K562 (cell line): ENCODE results near the gene CNRIP1. TPM values are rescaled to one million over a fixed set of nuclear protein-coding genes. Genes with fewer than 3 reads are reported as not detected.

Experiments used
- ATAC-seq: fragments of 200-7000 bp; cut with Tn5 transposase; 3 replicates; pipeline ENCODE4 v1.9.1; 2020; ENCODE audit warnings: moderate library complexity
- BruUV-seq: library from RNA; stranded (reverse); fragments of 400-500 nt; replicated peaks from 2 replicates; lab custom pipeline; 2021; lab: Mats Ljungman, UMichigan
- CTCF ChIA-PET: fragments of 300-600 bp; formaldehyde crosslinking; extraction: SDS; loops from one replicate; lab custom pipeline; 2021; ENCODE audit warnings: low intra/inter-chr PET ratio; lab: Yijun Ruan, JAX
- POLR2A ChIA-PET: fragments of 300-600, 350-650 bp; sonication (Branson Sonifier 250); formaldehyde crosslinking; extraction: SDS; loops from one replicate; lab custom pipeline; 2021; ENCODE audit warnings: antibody characterized with exemption, inconsistent platforms; lab: Yijun Ruan, JAX
- DNase-seq, 4 experiments: peaks; one replicate each; pipeline versions ENCODE4 v3.0.0 to v3.0.0-alpha.2; 2011 to 2018; ENCODE audit warnings: low spot score in 3 of 4, mixed read lengths in 3 of 4; ENCODE audit errors: extremely low read depth in 1 of 4
- FAIRE-seq: peaks from 2 replicates; lab custom pipeline; 2011; peaks lifted over from hg19 to GRCh38; lab: Jason Lieb, UNC
- H2AFZ ChIP-seq: 2 replicates; pipeline ENCODE4 v1.6.0; 2011; ENCODE audit warnings: low read depth, low read length, control low read depth, inconsistent platforms
- H3K27ac ChIP-seq: fragments of 200-600 bp; 3 replicates; pipeline ENCODE4 v1.8.0; 2011; ENCODE audit warnings: low read depth, mild to moderate bottlenecking, control low read depth, inconsistent platforms, low read length, moderate library complexity, mixed read lengths; ENCODE audit errors: extremely low read depth
- H3K27me3 ChIP-seq, 2 experiments: fragments of 300-600 bp in 1 of 2; 2 replicates in 1 of 2; 3 replicates in 1 of 2; pipeline versions ENCODE4 v1.6.0 to v1.8.0; 2011; ENCODE audit warnings: inconsistent platforms in 2 of 2, low read length in 2 of 2, mild to moderate bottlenecking in 1 of 2, mixed read lengths in 1 of 2, moderate library complexity in 1 of 2; ENCODE audit not compliant: control insufficient read depth in 2 of 2, insufficient read depth in 2 of 2
- H3K36me3 ChIP-seq: fragments of 300-600 bp; 3 replicates; pipeline ENCODE4 v1.8.0; 2011; ENCODE audit warnings: mild to moderate bottlenecking, low read length, inconsistent platforms; ENCODE audit not compliant: control insufficient read depth, insufficient read depth
- H3K4me1 ChIP-seq, 2 experiments: fragments of 200-600 bp in 1 of 2; replicated peaks in 1 of 2; 2 replicates in 1 of 2; 3 replicates in 1 of 2; pipeline versions ENCODE4 v1.5.1 to v1.8.0; 2011; ENCODE audit warnings: inconsistent platforms in 2 of 2, low read length in 2 of 2, mild to moderate bottlenecking in 1 of 2, mixed read lengths in 1 of 2, moderate library complexity in 1 of 2; ENCODE audit not compliant: control insufficient read depth in 2 of 2, insufficient read depth in 2 of 2
- H3K4me2 ChIP-seq: 2 replicates; pipeline ENCODE4 v1.6.1; 2011; ENCODE audit warnings: low read length, control low read depth, inconsistent platforms, mixed read lengths; ENCODE audit not compliant: insufficient read depth
- H3K4me3 ChIP-seq: fragments of 200-600 bp; sonication (generic), shearing (Covaris generic); 2 replicates; pipeline ENCODE4 v1.5.1; 2016; ENCODE audit warnings: control low read depth, inconsistent platforms
- H3K79me2 ChIP-seq: fragments of 200-600 bp; 3 replicates; pipeline ENCODE4 v1.8.0; 2011; ENCODE audit warnings: low read length, inconsistent platforms; ENCODE audit not compliant: control insufficient read depth, insufficient read depth
- H3K9ac ChIP-seq, 2 experiments: 2 replicates each; pipeline versions ENCODE4 v1.6.0 to v1.6.1; 2011; ENCODE audit warnings: low read depth in 2 of 2, low read length in 2 of 2, control low read depth in 1 of 2, inconsistent platforms in 1 of 2, mild to moderate bottlenecking in 1 of 2, mixed read lengths in 1 of 2; ENCODE audit not compliant: insufficient read depth in 1 of 2
- H3K9me1 ChIP-seq: one replicate; pipeline ENCODE4 v1.6.0; 2011; ENCODE audit warnings: inconsistent platforms, mild to moderate bottlenecking, low read length, moderate library complexity; ENCODE audit not compliant: control insufficient read depth, insufficient read depth
- H3K9me3 ChIP-seq: replicated peaks from 2 replicates; pipeline ENCODE4 v1.5.1; 2011; ENCODE audit warnings: low read depth, low read length, inconsistent platforms; ENCODE audit not compliant: control insufficient read depth, insufficient read depth
- H4K20me1 ChIP-seq: replicated peaks from 2 replicates; pipeline ENCODE4 v1.6.1; 2011; ENCODE audit warnings: low read length, inconsistent platforms, mixed read lengths; ENCODE audit not compliant: control insufficient read depth, insufficient read depth
- CBX1 ChIP-seq: sonication (generic); IDR thresholded peaks from 2 replicates; pipeline ENCODE4 v1.6.1; 2016; ENCODE audit warnings: antibody characterized with exemption, low read depth, mild to moderate bottlenecking
- FOSL1 ChIP-seq: fragments of 200-800 bp; sonication (Bioruptor generic); conservative IDR thresholded peaks from 2 replicates; pipeline ENCODE4 v1.6.1; 2016; ENCODE audit warnings: missing genetic modification characterization, missing compliant biosample characterization
- FUS ChIP-seq: fragments of 200-400 bp; formaldehyde crosslinking; optimal IDR thresholded peaks from 2 replicates; pipeline ENCODE3; 2017; ENCODE audit warnings: low read depth, low read length
- MEIS2 ChIP-seq: fragments of 450-650 bp; IDR thresholded peaks from 2 replicates; pipeline ENCODE4 v1.6.1; 2014; ENCODE audit warnings: mild to moderate bottlenecking; ENCODE audit not compliant: partially characterized antibody
- PML ChIP-seq: IDR thresholded peaks from 2 replicates; pipeline ENCODE4 v1.6.1; 2012; ENCODE audit warnings: low read length, inconsistent platforms
- RCOR1 ChIP-seq, 2 experiments: IDR thresholded peaks; 2 replicates each; pipeline ENCODE4 v1.6.1; 2012; ENCODE audit warnings: low read depth in 2 of 2, low read length in 2 of 2, borderline replicate concordance in 1 of 2, improper control_type of control experiment in 1 of 2
- RFX1 ChIP-seq: fragments of 450-650 bp; IDR thresholded peaks from 2 replicates; pipeline ENCODE4 v1.6.1; 2016; ENCODE audit warnings: mild to moderate bottlenecking, moderate library complexity
- TRIM24 ChIP-seq, 2 experiments: fragments of 450-650 bp; IDR thresholded peaks; 2 replicates each; pipeline ENCODE4 v1.6.1; 2016
- U2AF1 ChIP-seq: fragments of 200-400 bp; formaldehyde crosslinking; optimal IDR thresholded peaks from 2 replicates; pipeline ENCODE3; 2017; ENCODE audit warnings: mild to moderate bottlenecking, low read depth, low read length, moderate library complexity
- WHSC1 ChIP-seq: IDR thresholded peaks from one replicate; pipeline ENCODE4 v1.6.1; 2012; ENCODE audit warnings: low read length, control low read depth, inconsistent platforms
- ZNF143 ChIP-seq: sonication (generic); formaldehyde crosslinking; IDR thresholded peaks from 2 replicates; pipeline ENCODE4 v1.9.0; 2022; ENCODE audit warnings: mild to moderate bottlenecking, missing genetic modification reagents
- ZNF551 ChIP-seq: fragments of 250-450 bp; sonication (Bioruptor Pico); IDR thresholded peaks from 2 replicates; pipeline ENCODE4 v1.5.0; 2021; ENCODE audit warnings: mild to moderate bottlenecking, moderate library complexity
- ZNF76 ChIP-seq: fragments of 250-450 bp; sonication (Bioruptor Pico); IDR thresholded peaks from 2 replicates; pipeline ENCODE4 v1.4.0; 2020; ENCODE audit warnings: mild to moderate bottlenecking, moderate library complexity, borderline replicate concordance
- ZSCAN29 ChIP-seq: fragments of 450-650 bp; IDR thresholded peaks from 2 replicates; pipeline ENCODE4 v1.6.1; 2017
- WGBS: fragments of 100-300 bp; shearing (Covaris generic); methylation state at CpG from one replicate; pipeline ENCODE4 v1.1.6; 2016; ENCODE audit warnings: low coverage, mixed read lengths; ENCODE audit not compliant: insufficient coverage; ENCODE audit errors: missing lambda C conversion rate; 5-methylcytosine and 5-hydroxymethylcytosine counted together
- in situ Hi-C: fragments of 300-500 bp; cut with MboI; formaldehyde crosslinking; loops from 4 replicates; pipeline ENCODE4 v1.15.0; 2018; ENCODE audit warnings: inconsistent platforms, mixed read lengths
- intact Hi-C: fragments of 100-400 bp; cut with micrococcal nuclease; formaldehyde crosslinking; loops from 2 replicates; pipeline ENCODE4 v1.14.2; 2022
- polyA plus RNA-seq, 8 experiments: library from polyadenylated mRNA; depleted of rRNA in 4 of 8; stranded (reverse) in 5 of 8; unstranded in 3 of 8; fragments of >200 nt; fragmentation: Nextera tagmentation in 2 of 8; fragmentation: Illumina TruSeq in 1 of 8; extraction: Ambion mirVana in 2 of 8; extraction: Trizol in 1 of 8; gene quantifications; 2 replicates each; pipeline versions ENCODE4 v1.2.1 to v1.2.3, GENCODE V29; 2011 to 2014; ENCODE audit warnings: inconsistent platforms in 1 of 8, missing spikeins in 1 of 8
- total RNA-seq, 7 experiments: library from RNA; depleted of rRNA in 6 of 7; stranded (reverse); fragments of >200 nt in 6 of 7; fragmentation: Illumina TruSeq in 2 of 7; extraction: Trizol in 2 of 7; gene quantifications; 2 replicates each; pipeline versions ENCODE4 v1.2.1 to v1.2.3, GENCODE V29; 2011 to 2021; ENCODE audit warnings: low replicate concordance in 1 of 7
- TF ChIP-seq, protein P1 (sequence below): fragments of 250-450 bp; sonication (Bioruptor Pico); IDR thresholded peaks from 2 replicates; pipeline ENCODE4 v1.9.0; 2021; ENCODE audit warnings: mild to moderate bottlenecking
- TF ChIP-seq, protein P2 (sequence below): fragments of 250-450 bp; sonication (Bioruptor Pico); IDR thresholded peaks from 2 replicates; pipeline ENCODE4 v1.4.0; 2020; ENCODE audit warnings: mild to moderate bottlenecking, moderate library complexity

Gene CNRIP1
- total and polyA plus RNA-seq, 9 of the 15 experiments (the other 6 are each of a cell fraction or from before 2014, with no cell fraction given), result 0.59 to 2.1 (median 1.5) TPM

DNA sequence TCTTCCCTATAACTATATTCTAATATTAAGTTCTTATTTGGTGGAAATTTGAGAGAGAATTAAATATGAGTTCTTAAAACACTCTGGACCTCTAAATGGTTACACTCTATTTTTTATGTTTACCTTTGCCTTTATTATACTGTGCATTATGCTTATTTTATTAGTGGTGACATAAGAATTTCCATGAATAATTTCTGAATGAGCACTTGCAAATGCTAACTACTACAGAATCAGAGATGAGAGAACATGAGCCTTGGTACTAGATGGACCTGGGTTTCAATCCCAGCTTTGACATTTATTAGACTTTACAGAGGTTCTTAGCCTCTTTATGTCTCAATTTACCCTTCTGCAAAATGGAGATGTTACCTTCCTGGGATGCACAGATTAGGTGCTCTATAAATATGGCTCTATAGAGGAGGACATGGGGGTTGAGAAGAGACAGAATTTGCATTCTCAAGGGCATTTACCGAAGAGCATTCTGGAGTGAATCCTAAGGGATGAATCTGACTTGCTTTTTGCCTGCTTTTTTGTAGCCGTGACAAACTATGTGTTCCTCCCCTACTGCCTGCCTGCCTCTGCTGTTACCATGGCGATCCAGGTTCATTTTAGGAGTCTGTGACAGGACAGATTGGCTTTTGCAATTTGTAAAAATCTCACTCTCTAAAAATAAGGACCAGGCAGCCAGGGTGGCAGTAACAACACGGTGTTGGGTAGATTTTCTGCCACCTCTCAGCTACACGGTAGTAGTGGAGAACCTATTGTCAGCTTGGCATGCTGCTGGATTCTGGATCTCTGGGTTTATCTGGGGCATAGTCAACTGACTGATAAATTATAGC lies 20.7 kb upstream of the CNRIP1 start:
- H3K9me3 ChIP-seq, result no peaks in the 10 kb centered on the region
- no peaks in the 10 kb centered on the region; a peak in 2 of 5 replicates for H3K4me1 ChIP-seq
- no peak overlapping the region for H3K27ac ChIP-seq
- H2AFZ ChIP-seq, result no peak overlapping the region
- no peaks in the 10 kb centered on the region for H3K79me2 ChIP-seq
- TF ChIP-seq U2AF1 (no peak), RFX1 (peak; percentile 50)
- H3K9me1 ChIP-seq, result no peaks in the 10 kb centered on the region
- CTCF ChIA-PET, result no interaction called here
- FAIRE-seq, result no peak
- BruUV-seq, result no TSS peak
- no peak overlapping the region for H3K9ac ChIP-seq
- no peaks in the 10 kb centered on the region for H3K36me3 ChIP-seq
- in situ Hi-C loops, result no loop called here
- no peak for ATAC-seq
- no peak for DNase-seq
- no peaks in the 10 kb centered on the region for H3K27me3 ChIP-seq
- H3K4me2 ChIP-seq, result no peak overlapping the region
- intact Hi-C loops, result no loop called here
- 27% methylated on average over 5 of the region's 5 CpGs for WGBS
- POLR2A ChIA-PET, result interaction anchor here (0.6 kb wide), 1 partner anchor 1814 kb away, joined by 3 read pairs; no protein-coding TSS in a partner anchor
- H3K4me3 ChIP-seq, result no peak overlapping the region
- no peaks in the 10 kb centered on the region for H4K20me1 ChIP-seq

DNA sequence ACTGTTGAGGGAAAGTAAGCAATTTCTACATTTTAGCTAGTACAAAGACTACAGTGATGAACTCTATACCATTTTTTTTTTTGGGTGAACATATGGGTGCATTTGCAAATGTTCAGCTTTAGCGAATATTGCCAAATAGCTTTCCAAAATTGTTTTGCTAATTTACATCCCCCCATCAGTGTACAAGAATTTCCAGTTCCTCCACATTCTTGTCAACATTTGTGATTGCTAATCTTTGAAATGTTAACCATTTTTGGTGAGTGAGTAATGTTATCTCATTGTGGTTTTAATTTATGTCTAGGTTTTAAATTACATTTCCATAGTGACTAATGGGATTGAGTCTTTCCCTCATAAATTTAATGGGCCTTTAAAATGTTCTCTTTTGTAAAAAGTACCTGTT lies 16.4 kb upstream of the CNRIP1 start:
- Histone ChIP-seq H4K20me1 (no peaks in the 10 kb centered on the region), H3K9ac (no peak overlapping the region), H2AFZ (no peak overlapping the region), H3K36me3 (no peaks in the 10 kb centered on the region), H3K79me2 (no peaks in the 10 kb centered on the region), H3K27me3 (no peaks in the 10 kb centered on the region), H3K9me3 (no peaks in the 10 kb centered on the region), H3K4me2 (no peak overlapping the region), H3K9me1 (no peaks in the 10 kb centered on the region), H3K4me1 (no peaks in the 10 kb centered on the region; a peak in 1 of 5 replicates), H3K4me3 (no peak overlapping the region), H3K27ac (no peak overlapping the region)
- ATAC-seq, result no peak
- in situ Hi-C loops, result no loop called here
- ChIA-PET CTCF (no interaction called here), POLR2A (no interaction called here)
- no TSS peak for BruUV-seq
- FAIRE-seq, result no peak
- intact Hi-C loops, result no loop called here
- DNase-seq, result no peak
- WGBS, result 27% methylated on average over 1 of the region's 1 CpG
- TF ChIP-seq RCOR1 (IDR thresholded peaks at IDR 0.05; ENCODE audit: borderline replicate concordance in 1 of 2, low read depth in 2 of 2, low read length in 2 of 2), result no peak
- TF ChIP-seq FUS, result no peak
- peak; percentile 65 for TF ChIP-seq FOSL1 (tag)
- no peak for TF ChIP-seq ZNF551 (CRISPR knock-in tag)
- no peak for TF ChIP-seq PML
- TF ChIP-seq, protein P1, sequence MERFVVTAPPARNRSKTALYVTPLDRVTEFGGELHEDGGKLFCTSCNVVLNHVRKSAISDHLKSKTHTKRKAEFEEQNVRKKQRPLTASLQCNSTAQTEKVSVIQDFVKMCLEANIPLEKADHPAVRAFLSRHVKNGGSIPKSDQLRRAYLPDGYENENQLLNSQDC (CRISPR knock-in tag), result no peak
- TF ChIP-seq ZNF76 (CRISPR knock-in tag), result no peak
- TF ChIP-seq, protein P2, sequence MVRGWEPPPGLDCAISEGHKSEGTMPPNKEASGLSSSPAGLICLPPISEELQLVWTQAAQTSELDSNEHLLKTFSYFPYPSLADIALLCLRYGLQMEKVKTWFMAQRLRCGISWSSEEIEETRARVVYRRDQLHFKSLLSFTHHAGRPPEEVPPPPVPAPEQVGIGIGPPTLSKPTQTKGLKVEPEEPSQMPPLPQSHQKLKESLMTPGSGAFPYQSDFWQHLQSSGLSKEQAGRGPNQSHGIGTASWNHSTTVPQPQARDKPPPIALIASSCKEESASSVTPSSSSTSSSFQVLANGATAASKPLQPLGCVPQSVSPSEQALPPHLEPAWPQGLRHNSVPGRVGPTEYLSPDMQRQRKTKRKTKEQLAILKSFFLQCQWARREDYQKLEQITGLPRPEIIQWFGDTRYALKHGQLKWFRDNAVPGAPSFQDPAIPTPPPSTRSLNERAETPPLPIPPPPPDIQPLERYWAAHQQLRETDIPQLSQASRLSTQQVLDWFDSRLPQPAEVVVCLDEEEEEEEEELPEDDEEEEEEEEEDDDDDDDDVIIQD (CRISPR knock-in tag), result no peak
- TF ChIP-seq ZNF143, result no peak
- TF ChIP-seq CBX1, result no peak
- no peak for TF ChIP-seq WHSC1
- peak; percentile 6 for TF ChIP-seq MEIS2
- no peak for TF ChIP-seq ZSCAN29
- TF ChIP-seq TRIM24 (IDR thresholded peaks at IDR 0.05), result no peak
